Measurements from ENCODE around the gene MLPH. TPM values are rescaled to one million over a fixed set of nuclear protein-coding genes. Genes with fewer than 3 reads are reported as not detected.

Gene MLPH
- total and polyA plus RNA-seq, 2 of the 13 experiments (the other 11 are each of a cell fraction or from before 2014, with no cell fraction given), result 0.12 TPM; not detected in 1

DNA sequence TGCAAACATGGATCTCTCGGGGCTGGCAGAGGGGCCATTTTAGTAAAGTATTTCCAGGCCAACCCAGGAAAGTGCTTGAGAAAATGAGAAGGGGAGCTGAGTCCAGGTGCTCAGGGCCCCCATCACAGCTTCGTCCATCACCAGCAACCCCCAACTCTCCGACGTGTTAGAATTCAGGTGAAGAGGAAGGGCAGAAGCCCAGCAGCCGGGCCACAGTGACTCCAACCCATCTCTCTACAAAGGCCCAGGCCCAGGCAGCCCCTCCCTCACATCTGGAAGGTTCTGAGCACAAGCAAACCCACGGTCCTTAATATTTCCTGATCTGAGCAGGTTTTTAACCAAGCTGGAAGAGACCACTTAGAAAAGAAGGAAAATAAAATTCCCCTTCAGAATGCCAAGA lies 38.4 kb upstream of the MLPH start (continued):
- TF ChIP-seq, protein P1, sequence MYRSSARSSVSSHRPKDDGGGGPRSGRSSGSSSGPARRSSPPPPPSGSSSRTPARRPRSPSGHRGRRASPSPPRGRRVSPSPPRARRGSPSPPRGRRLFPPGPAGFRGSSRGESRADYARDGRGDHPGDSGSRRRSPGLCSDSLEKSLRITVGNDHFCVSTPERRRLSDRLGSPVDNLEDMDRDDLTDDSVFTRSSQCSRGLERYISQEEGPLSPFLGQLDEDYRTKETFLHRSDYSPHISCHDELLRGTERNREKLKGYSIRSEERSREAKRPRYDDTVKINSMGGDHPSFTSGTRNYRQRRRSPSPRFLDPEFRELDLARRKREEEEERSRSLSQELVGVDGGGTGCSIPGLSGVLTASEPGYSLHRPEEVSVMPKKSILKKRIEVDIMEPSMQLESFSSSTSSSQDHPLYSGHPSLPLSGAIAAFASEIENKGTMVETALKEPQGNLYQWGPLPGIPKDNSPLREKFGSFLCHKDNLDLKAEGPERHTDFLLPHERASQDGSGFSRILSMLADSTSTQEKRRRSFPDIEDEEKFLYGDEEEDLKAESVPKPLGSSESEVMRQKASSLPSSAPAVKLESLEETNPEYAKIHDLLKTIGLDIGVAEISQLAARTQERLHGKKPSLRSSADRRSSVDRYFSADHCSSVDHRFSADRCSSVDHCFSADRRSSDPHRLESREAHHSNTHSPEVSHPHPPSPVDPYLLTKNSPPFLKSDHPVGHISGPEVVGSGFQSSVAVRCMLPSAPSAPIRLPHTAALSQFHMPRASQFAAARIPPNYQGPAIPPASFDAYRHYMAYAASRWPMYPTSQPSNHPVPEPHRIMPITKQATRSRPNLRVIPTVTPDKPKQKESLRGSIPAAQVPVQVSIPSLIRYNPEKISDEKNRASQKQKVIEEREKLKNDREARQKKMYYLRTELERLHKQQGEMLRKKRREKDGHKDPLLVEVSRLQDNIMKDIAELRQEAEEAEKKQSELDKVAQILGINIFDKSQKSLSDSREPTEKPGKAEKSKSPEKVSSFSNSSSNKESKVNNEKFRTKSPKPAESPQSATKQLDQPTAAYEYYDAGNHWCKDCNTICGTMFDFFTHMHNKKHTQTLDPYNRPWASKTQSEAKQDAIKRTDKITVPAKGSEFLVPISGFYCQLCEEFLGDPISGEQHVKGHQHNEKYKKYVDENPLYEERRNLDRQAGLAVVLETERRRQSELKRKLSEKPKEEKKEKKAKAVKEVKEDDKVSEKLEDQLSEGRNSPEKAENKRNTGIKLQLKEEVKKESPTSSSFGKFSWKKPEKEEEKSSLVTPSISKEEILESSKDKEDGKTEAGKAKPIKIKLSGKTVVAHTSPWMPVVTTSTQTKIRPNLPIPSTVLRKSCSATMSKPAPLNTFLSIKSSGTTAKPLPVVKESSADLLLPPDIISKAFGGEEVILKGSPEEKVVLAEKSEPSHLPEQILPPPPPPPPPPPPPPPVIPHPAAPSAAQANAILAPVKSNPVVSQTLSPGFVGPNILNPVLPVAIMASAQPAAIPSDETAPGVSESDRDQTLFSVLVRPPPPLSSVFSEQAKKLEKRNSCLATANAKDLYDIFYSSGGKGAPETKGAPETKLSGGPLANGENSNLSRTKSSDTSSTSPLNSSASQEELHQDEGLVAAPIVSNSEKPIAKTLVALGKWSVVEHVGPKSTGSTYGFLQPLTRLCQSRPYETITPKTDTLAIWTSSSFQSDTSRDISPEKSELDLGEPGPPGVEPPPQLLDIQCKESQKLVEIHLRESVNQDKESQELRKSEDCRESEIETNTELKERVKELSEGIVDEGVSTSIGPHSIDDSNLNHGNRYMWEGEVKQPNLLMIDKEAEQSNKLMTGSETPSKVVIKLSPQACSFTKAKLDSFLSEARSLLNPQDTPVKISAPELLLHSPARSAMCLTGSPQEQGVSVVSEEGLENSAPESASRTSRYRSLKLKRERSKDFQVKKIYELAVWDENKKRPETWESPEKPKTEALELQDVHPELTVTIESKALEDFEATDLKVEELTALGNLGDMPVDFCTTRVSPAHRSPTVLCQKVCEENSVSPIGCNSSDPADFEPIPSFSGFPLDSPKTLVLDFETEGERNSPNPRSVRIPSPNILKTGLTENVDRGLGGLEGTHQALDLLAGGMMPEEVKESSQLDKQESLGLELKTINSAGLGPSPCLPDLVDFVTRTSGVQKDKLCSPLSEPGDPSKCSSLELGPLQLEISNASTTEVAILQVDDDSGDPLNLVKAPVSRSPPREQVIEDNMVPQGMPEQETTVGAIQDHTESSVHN (CRISPR knock-in tag; IDR thresholded peaks at IDR 0.05), result no peak
- TF ChIP-seq ZNF143 (CRISPR knock-in tag; IDR thresholded peaks at IDR 0.05) (no peak), THAP7 (CRISPR knock-in tag; IDR thresholded peaks at IDR 0.05) (no peak), ZNF740 (CRISPR knock-in tag; IDR thresholded peaks at IDR 0.05) (no peak), ZNF747 (CRISPR knock-in tag; IDR thresholded peaks at IDR 0.05; ENCODE audit: borderline replicate concordance) (no peak), CENPX (CRISPR knock-in tag; IDR thresholded peaks at IDR 0.05) (no peak), ZNF331 (CRISPR knock-in tag; IDR thresholded peaks at IDR 0.05) (no peak), MTA1 (CRISPR knock-in tag; IDR thresholded peaks at IDR 0.05; ENCODE audit: borderline replicate concordance) (no peak)
- TF ChIP-seq, protein P2, sequence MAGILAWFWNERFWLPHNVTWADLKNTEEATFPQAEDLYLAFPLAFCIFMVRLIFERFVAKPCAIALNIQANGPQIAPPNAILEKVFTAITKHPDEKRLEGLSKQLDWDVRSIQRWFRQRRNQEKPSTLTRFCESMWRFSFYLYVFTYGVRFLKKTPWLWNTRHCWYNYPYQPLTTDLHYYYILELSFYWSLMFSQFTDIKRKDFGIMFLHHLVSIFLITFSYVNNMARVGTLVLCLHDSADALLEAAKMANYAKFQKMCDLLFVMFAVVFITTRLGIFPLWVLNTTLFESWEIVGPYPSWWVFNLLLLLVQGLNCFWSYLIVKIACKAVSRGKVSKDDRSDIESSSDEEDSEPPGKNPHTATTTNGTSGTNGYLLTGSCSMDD (CRISPR knock-in tag; IDR thresholded peaks at IDR 0.05), result no peak
- TF ChIP-seq, protein P3, sequence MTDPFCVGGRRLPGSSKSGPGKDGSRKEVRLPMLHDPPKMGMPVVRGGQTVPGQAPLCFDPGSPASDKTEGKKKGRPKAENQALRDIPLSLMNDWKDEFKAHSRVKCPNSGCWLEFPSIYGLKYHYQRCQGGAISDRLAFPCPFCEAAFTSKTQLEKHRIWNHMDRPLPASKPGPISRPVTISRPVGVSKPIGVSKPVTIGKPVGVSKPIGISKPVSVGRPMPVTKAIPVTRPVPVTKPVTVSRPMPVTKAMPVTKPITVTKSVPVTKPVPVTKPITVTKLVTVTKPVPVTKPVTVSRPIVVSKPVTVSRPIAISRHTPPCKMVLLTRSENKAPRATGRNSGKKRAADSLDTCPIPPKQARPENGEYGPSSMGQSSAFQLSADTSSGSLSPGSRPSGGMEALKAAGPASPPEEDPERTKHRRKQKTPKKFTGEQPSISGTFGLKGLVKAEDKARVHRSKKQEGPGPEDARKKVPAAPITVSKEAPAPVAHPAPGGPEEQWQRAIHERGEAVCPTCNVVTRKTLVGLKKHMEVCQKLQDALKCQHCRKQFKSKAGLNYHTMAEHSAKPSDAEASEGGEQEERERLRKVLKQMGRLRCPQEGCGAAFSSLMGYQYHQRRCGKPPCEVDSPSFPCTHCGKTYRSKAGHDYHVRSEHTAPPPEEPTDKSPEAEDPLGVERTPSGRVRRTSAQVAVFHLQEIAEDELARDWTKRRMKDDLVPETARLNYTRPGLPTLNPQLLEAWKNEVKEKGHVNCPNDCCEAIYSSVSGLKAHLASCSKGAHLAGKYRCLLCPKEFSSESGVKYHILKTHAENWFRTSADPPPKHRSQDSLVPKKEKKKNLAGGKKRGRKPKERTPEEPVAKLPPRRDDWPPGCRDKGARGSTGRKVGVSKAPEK (CRISPR knock-in tag; IDR thresholded peaks at IDR 0.05; ENCODE audit: borderline replicate concordance), result no peak
- TF ChIP-seq, protein P4, sequence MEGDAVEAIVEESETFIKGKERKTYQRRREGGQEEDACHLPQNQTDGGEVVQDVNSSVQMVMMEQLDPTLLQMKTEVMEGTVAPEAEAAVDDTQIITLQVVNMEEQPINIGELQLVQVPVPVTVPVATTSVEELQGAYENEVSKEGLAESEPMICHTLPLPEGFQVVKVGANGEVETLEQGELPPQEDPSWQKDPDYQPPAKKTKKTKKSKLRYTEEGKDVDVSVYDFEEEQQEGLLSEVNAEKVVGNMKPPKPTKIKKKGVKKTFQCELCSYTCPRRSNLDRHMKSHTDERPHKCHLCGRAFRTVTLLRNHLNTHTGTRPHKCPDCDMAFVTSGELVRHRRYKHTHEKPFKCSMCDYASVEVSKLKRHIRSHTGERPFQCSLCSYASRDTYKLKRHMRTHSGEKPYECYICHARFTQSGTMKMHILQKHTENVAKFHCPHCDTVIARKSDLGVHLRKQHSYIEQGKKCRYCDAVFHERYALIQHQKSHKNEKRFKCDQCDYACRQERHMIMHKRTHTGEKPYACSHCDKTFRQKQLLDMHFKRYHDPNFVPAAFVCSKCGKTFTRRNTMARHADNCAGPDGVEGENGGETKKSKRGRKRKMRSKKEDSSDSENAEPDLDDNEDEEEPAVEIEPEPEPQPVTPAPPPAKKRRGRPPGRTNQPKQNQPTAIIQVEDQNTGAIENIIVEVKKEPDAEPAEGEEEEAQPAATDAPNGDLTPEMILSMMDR (CRISPR knock-in tag; IDR thresholded peaks at IDR 0.05), result no peak
